GOT3 (cell line): ENCODE measurements around the gene GNA14.
"Not testable (repeated sequence)": the region's sequence is repeated elsewhere in the genome, so short reads cannot be mapped to it uniquely, and the experiment has no call there.

ENCODE experiments used
- DNase-seq: peaks from one replicate; lab custom pipeline; 2025; ENCODE audit warnings: mixed read lengths; lab: John Stamatoyannopoulos, UW

The GNA14 gene

DNA sequence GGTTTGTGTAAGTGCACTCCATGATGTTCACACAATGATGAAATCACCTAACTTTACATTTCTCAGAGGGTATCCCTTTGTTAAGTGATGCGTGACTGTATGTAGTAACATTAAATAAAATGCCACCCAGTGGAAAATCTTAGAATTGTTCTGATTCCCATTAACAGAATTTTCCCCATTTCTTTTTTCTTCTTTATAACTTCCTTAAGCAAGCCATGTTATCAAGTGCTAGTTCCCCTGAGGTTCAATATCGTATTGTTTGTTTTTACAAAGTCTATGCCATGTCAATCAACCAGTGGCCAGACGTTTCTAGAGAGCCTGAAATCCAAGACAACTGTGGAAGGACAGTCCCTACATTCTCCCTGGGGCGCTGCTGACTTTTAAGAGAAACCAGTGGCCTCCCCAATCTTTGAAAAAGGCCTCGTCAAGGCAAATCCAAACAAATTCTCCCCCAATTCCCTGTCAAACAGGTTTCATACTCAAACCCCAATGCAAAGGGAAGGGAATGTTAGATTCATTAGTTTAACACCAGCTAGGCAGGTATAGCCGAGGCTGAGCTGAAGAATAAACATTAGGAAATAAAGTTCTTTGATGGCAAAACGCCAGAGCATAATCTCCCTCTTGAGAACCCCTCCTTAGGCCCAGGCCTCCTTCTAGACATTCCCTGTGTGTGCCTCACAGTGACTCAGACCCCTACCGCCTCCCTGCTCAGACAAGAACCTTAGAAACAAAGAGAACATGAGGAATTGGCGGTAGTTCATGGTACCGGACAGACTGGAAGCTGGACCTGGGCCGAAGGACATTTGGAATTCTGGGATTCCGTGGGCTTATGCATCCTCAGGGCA is 198.7 kb downstream of the GNA14 start:
- DNase-seq = no peak

DNA sequence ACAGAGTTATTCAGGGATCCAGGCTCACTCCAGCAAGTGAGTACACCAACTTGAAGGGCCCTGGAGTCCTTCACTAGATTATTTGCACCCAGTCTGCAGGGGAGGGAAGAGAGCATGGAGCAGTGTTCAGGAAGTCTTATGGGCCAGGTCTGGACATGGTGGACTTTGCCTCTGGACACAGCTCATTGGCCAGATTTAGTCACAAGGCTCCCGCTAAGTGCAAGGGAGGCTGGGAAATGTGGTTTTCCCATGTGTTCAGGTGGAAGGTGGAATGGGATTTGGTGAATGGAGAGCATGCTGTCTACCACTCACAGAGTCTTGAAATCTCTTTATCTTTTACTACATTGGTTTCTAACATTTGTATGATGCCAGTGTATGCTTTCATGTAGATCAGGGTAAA is 200.5 kb downstream of the GNA14 start:
- no peak for DNase-seq

- DNase-seq = no peak
Measured at GRCh38 chr9:77442436-77442835, 205.7 kb downstream of the GNA14 start.

DNA sequence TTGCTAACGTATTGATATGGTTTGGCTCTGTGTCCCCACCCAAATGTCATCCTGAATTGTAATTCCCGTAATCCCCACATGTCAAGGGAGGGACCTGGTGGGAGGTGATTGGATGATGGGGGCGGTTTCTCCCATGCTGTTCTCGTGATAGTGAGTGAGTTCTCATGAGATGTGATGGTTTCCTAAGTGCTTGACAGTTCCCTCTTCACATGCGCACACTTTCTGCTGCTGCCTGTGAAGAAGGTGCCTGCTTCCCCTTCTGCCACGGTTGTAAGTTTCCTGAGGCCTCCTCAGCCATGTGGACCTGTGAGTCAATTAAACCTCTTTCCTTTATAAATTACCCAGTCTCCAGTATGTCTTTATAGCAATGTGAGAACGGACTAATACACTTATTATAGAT is 207.0 kb downstream of the GNA14 start:
- not testable (repeated sequence) for DNase-seq

- no peak for DNase-seq
Measured at GRCh38 chr9:77440057-77440456, 208.1 kb downstream of the GNA14 start.

GRCh38 chr9:77438653-77439052 is 209.5 kb downstream of the GNA14 start:
- DNase-seq = no peak

DNA sequence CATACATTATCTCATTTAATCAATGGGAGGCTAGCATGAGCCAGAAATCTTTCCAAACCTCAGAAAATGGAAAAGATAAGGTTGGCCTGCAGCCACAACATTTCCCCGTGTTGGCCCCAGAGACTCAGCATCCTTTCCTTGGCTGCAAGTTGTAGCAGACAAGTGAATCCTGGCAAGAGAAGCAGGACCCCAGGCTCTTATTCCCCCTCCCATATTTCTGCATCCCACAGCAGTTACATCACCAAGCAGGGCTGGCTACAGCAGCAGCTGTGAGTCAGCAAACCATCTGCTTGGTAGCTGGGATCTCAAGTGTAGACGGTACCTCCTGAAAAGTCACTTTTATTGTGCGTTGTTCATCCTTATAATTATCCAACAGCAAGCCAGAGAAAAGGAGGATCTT is 212.4 kb downstream of the GNA14 start:
- DNase-seq = no peak

DNA sequence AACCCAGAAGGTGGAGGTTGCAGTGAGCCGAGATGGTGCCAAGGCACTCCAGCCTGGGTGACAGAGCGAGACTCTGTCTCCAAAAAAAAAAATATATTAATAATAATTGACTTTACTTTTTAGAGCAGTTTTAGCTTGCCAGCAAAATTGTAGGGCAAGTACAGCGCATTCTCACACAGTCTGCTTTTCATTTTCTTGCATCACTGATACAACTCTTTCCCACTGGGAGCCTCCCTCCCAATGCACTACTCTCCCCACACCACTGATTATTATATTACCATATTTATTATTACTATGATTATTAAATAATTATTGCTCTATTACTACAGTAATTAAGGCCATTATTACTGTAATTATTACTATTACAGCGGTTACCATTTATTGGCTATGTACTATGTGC is 212.8 kb downstream of the GNA14 start:
- DNase-seq = no peak

GRCh38 chr9:77433675-77434445 is 214.3 kb downstream of the GNA14 start:
- DNase-seq = no peak

GRCh38 chr9:77432053-77432452 is 216.1 kb downstream of the GNA14 start:
- DNase-seq = no peak

GRCh38 chr9:77429928-77430327 is 218.2 kb downstream of the GNA14 start:
- no peak for DNase-seq

DNA sequence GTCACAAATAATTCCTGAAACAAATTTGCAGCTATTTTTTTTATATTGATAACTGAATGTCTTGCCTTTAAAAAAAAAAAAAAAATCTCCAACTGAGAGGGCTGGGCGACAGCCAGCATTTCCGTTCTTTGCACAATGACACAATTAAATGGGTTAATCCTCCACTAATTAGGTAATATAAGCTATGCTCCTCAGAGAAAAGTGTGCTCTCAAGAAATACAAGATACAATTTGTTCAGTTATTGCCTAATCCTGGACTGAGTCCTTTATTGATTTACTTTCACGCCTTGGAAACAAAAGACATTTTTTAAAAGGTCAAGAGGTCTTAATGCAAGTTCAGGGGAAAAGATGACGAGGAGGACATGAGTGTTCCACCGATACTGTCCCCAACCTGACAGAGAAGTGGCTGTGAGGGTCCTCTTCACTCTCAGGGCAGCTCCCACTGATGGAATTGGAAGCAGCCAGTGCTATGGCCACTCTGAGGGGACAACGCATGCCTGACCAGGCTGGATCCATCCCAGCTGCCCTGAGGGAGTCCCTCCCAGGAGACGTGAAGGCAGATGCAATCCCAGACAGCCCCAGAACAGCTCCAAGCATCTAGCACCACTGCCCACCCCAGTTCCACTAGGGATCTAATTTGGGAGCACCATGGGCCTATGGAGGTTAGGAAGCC is 220.7 kb downstream of the GNA14 start:
- no peak for DNase-seq

DNA sequence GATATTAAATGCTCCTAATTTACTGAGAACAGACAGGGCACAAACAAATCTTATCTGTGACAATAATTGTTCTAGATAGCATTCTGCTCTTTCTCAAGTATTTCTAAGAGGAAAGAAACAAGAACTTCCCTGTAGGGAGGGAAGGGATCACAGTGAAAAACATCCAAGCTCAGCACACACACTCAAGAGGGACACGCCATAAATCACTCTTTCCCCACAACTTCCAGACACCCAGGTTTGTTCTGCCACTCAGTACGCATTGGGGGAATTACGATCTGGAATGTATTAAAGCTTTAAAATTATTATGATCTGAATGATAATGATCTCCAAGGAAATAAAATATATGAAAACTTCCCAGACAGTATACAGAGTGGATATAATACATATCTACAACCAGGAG is 221.4 kb downstream of the GNA14 start:
- DNase-seq = no peak

DNA sequence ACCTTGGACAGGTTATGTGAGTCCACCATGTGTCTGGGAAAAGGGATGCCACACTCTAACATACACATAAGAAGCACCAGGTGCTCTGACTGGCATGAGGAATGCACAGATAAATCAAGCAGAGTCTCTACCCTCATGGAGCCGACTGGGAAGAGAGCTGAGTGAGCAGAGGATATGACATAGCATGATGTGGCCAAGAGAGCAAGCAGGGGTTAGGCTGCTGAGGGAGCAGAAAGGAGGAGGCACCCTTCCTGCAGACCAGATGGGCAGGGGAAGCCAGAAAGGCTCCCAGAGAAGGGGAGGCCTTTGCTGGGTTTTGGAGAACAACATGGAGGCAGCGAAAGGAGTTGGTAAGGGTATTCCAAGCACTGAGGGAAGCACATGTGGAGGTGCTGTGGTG is 223.1 kb downstream of the GNA14 start:
- DNase-seq = no peak

DNA sequence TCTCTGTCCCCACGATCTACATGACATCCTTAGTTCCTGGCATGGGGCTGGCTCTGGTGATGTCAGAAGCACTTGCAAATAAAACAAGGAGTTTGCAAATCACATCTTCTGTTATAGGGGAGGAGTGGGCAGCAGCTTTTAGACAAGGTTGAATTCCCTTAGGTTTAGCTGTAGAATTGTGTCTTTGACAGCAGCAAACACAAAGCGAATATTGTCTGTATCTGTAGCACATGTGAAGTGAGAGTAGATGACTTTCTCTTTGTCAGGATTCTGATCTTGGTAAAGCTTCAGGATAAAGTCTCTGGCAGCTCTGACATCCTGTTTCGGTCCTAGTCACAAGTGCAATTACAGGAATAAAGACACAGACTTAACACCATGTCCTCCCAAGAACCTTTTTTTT is 224.3 kb downstream of the GNA14 start:
- DNase-seq = no peak

GRCh38 chr9:77422969-77423368 is 225.2 kb downstream of the GNA14 start:
- no peak for DNase-seq

DNA sequence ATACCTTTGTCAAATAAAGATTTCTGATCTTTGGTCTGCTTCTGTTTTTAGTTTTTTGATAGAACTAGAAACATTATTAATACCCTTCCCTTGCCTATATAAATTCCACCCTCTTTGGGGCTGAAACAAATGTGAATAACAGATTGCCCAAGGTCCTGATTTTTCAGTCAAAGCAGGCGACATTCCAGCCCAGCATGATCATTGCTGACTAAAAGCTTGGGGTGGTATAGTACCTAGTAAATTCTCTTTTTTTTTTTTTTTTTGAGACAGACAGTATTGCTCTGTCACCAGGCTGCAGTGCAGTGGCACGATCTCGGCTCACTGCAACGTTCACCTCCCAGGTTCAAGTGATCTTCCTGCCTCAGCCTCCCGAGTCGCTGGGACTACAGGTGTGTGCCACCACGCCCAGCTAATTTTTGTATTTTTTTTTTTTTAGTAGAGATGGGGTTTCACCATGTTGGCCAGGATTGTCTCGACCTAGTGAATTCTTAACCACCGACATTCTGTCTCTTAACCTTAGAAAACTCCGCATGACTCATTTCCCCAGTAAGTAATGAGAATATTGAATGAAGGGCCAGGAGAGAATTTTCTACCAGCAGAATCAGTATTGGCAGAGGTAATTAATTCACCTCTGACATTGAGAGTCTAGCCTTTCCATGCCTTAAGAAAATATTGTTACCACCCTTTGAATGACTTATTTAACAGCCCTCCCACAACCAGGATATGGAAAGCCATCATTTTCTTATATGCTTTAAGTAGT is 226.4 kb downstream of the GNA14 start:
- no peak for DNase-seq

DNA sequence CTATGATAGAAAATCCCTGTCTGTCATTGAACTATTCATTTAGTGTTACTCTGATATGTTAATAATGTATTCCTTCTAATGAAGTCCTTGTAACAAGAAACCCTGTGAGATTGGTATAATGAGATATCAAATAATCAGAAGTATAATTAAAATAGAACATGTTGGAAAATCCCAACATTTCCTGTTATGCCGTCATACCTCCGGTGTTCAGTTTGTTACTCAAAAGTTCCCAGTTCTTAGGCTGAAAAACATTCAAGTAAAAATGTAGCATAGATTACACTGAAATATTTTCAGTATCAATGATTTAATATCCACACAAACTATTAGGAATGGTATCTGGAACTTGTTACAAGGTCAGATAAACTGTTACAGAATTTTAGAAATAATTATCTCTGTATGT is 227.5 kb downstream of the GNA14 start:
- DNase-seq = no peak

GRCh38 chr9:77418226-77418625 is 229.9 kb downstream of the GNA14 start:
- no peak for DNase-seq

- DNase-seq = no peak
Measured at GRCh38 chr9:77417566-77417965, 230.6 kb downstream of the GNA14 start.

- DNase-seq = not testable (repeated sequence)
Measured at GRCh38 chr9:77408521-77408920, 239.6 kb downstream of the GNA14 start.

DNA sequence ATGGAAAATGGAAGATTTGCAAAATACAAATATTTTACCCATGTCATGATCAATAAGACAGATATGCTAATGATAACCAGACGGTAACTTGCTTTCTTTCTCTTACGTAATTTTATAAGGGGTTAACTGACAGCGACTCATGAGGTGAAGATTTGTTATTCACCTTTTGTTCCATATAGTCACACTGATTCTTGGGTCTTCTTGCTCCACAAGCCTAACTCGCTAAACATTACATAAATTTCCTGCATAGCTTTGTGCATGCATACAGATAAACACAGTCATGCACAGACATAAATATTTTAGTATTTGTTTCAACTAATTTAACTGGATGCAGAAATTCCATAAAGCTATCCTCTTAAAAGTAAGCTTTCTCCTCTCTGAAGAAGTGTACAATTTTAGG is 244.9 kb downstream of the GNA14 start:
- no peak for DNase-seq
